ENCODE results near the gene C19orf18. TPM values are rescaled to one million over a fixed set of nuclear protein-coding genes. Genes with fewer than 3 reads are reported as not detected.

Gene C19orf18
- total and polyA plus RNA-seq, 2 donors (not counting 3 experiments of a cell fraction or from before 2014, with no cell fraction given) = 0.08 to 0.64 TPM

DNA sequence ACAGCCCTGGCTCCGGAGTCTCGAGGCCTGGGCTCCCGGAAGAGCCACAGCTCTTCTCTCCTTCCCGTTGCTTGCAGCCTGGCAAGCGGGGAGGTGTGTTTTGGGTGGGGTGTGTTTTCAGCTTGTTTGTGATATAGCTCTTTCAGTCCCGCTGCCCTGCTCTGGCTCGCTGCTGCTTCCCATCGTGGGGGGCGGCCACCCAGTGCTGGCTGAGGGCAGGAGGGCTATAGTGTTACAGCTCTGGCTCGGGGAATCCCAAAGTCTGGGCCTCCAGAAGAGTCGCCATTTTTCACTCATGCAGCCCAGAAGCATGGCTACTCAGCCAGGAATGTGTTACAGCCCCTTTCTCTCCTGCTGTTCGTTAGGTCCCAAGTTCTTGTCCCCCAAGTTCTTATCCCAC is 24.6 kb downstream of the C19orf18 start:
- H3K9ac ChIP-seq (replicated peaks; ENCODE audit: extremely low read depth, insufficient read depth, low read length) = no peak overlapping the region
- FAIRE-seq (no peak), DNase-seq (ENCODE audit: low read depth, low spot score) (no peak)
- no peaks in the 10 kb centered on the region for H3K27me3 ChIP-seq (ENCODE audit: control insufficient read depth in 2 of 2, insufficient read depth in 2 of 2, low read length in 2 of 2)
- H3K4me2 ChIP-seq (ENCODE audit: insufficient read depth, low read length) = no peak overlapping the region
- no peak overlapping the region for H2AFZ ChIP-seq (ENCODE audit: low read depth, low read length)
- POLR2A ChIA-PET = no interaction called here
- H4K20me1 ChIP-seq (replicated peaks; ENCODE audit: control insufficient read depth, extremely low read depth, insufficient read depth, low read length) = no peaks in the 10 kb centered on the region
- CTCF ChIA-PET = interaction anchor here (0.8 kb wide), 1 partner anchor 36 kb away, joined by 3 read pairs; no protein-coding TSS in a partner anchor
- no peaks in the 10 kb centered on the region for H3K9me3 ChIP-seq (replicated peaks; ENCODE audit: control insufficient read depth, insufficient read depth, low read length)
- H3K36me3 ChIP-seq (ENCODE audit: control insufficient read depth in 2 of 2, extremely low read depth in 1 of 2, insufficient read depth in 2 of 2, low read length in 2 of 2) = no peaks in the 10 kb centered on the region
- H3K27ac ChIP-seq (ENCODE audit: insufficient read depth, low read depth, low read length) = no peak overlapping the region
- intact Hi-C loops (cut with micrococcal nuclease) (loop anchor here (10.0 kb wide), 1 partner anchor 205 kb away; the partner anchor contains the start of gene ZNF329), dilution Hi-C loops (cut with MboI; ENCODE audit: extremely low pct_ligation_motif_present, low sequenced_read_pairs) (no loop called here)
- peaks cover 5% of the 10 kb centered on the region for H3K4me1 ChIP-seq (ENCODE audit: control insufficient read depth, extremely low read depth, insufficient read depth, low read length)
- BruUV-seq (replicated peaks) = no TSS peak
- no peaks in the 10 kb centered on the region for H3K79me2 ChIP-seq (ENCODE audit: control insufficient read depth, insufficient read depth, low read length)
- H3K4me3 ChIP-seq (replicated peaks in 1 of 3; ENCODE audit: insufficient read depth in 1 of 3, low read depth in 1 of 3, low read length in 3 of 3) = no peak overlapping the region
- no peak for TF ChIP-seq GATA2 (IDR thresholded peaks at IDR 0.05; ENCODE audit: insufficient read depth, insufficient read length, low read depth, low read length)
- TF ChIP-seq FOS (IDR thresholded peaks at IDR 0.05; ENCODE audit: borderline replicate concordance, insufficient read depth, low read length) = no peak
- no peak for TF ChIP-seq POLR2A (IDR thresholded peaks at IDR 0.05; ENCODE audit: low read depth, low read length)
- no peak for TF ChIP-seq EZH2 (IDR thresholded peaks at IDR 0.05; ENCODE audit: borderline replicate concordance, low read depth, low read length, severe bottlenecking)
- no peak for TF ChIP-seq MYC (IDR thresholded peaks at IDR 0.05; ENCODE audit: low read depth, low read length)
- TF ChIP-seq MAX (IDR thresholded peaks at IDR 0.05; ENCODE audit: insufficient read depth, insufficient read length) = no peak
- TF ChIP-seq CTCF (IDR thresholded peaks at IDR 0.05; ENCODE audit: extremely low read depth in 1 of 2, insufficient read depth in 1 of 2, low read depth in 1 of 2, low read length in 2 of 2) = no peak
- no peak for TF ChIP-seq JUN (IDR thresholded peaks at IDR 0.05; ENCODE audit: borderline replicate concordance, insufficient read depth, insufficient read length, low read depth)
- no peak for TF ChIP-seq POLR2AphosphoS5 (IDR thresholded peaks at IDR 0.05; ENCODE audit: insufficient read depth, low read depth, low read length)
- no peaks in the 10 kb centered on the region for H3K9me1 ChIP-seq (replicated peaks; ENCODE audit: control insufficient read depth, extremely low read depth, insufficient read depth, low read length)

Data from endothelial cell of umbilical vein (primary cell).